ENCODE data around the gene FREM2. TPM values are rescaled to one million over a fixed set of nuclear protein-coding genes. Genes with fewer than 3 reads are reported as not detected.

FREM2 gene
- total and polyA plus RNA-seq, 2 of the 4 experiments (the other 2 are of a cell fraction) = not detected

DNA sequence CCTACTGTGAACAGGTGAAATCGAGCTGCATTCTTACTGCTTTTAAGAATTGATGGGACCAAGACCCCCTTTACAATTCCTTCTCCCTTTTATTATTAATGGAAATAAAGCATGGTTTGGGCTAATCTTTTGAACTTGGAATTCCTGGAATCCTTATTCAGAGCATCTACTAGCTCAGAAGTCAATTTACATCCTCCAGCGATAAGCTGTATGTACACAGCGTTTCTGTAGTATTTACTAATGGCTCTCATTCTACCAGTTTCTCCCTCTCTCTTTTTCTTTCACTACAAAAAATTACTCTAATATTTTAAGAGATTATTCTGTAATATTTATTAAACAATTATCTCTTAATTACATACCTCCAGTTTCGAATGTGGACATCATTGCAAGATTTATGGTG lies 31.5 kb downstream of the FREM2 start:
- H4K91ac ChIP-seq (ENCODE audit: insufficient read depth, low read depth, low read length) = no peak overlapping the region
- H2BK120ac ChIP-seq (ENCODE audit: low read depth, low read length) = no peak overlapping the region
- H3K4ac ChIP-seq (ENCODE audit: low read depth, low read length) = no peak overlapping the region
- no CpG with 5 or more reads among the region's 4 CpGs for WGBS, 2 experiments (ENCODE audit: extremely low coverage in 2 of 2, insufficient read length in 1 of 2)
- no peak overlapping the region for H3K27ac ChIP-seq (ENCODE audit: insufficient read depth, low read length)
- H2AK5ac ChIP-seq (ENCODE audit: low read depth, low read length) = no peak overlapping the region
- ATAC-seq (ENCODE audit: low read depth) (no peak), DNase-seq (no peak)
- H4K8ac ChIP-seq (ENCODE audit: low read depth in 2 of 2, low read length in 2 of 2) = no peak overlapping the region
- H4K5ac ChIP-seq (ENCODE audit: low read depth, low read length) = no peak overlapping the region
- H3K23ac ChIP-seq (ENCODE audit: low read depth, low read length) = no peak overlapping the region
- H3K79me1 ChIP-seq (ENCODE audit: low read depth in 1 of 2, low read length in 2 of 2) = no peaks in the 10 kb centered on the region
- TF ChIP-seq, protein P1, sequence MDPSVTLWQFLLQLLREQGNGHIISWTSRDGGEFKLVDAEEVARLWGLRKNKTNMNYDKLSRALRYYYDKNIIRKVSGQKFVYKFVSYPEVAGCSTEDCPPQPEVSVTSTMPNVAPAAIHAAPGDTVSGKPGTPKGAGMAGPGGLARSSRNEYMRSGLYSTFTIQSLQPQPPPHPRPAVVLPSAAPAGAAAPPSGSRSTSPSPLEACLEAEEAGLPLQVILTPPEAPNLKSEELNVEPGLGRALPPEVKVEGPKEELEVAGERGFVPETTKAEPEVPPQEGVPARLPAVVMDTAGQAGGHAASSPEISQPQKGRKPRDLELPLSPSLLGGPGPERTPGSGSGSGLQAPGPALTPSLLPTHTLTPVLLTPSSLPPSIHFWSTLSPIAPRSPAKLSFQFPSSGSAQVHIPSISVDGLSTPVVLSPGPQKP (IDR thresholded peaks at IDR 0.05; ENCODE audit: borderline replicate concordance, low read depth, low read length) = no peak
- TF ChIP-seq MAZ (IDR thresholded peaks at IDR 0.05; ENCODE audit: borderline replicate concordance, low read depth, low read length) = no peak
- TF ChIP-seq POLR2A (IDR thresholded peaks at IDR 0.05; ENCODE audit: low read depth, low read length) = no peak
- TF ChIP-seq USF2 (IDR thresholded peaks at IDR 0.05; ENCODE audit: low read depth, low read length) = no peak
- TF ChIP-seq BHLHE40 (IDR thresholded peaks at IDR 0.05; ENCODE audit: low read depth, low read length) = no peak
- no peak for TF ChIP-seq MXI1 (IDR thresholded peaks at IDR 0.05; ENCODE audit: borderline replicate concordance, low read depth, low read length)
- no peak for TF ChIP-seq CEBPB (IDR thresholded peaks at IDR 0.05; ENCODE audit: low read depth, low read length)
- no peak for TF ChIP-seq FOS (IDR thresholded peaks at IDR 0.05; ENCODE audit: low read depth, low read length)
- no peak for TF ChIP-seq SMC3 (IDR thresholded peaks at IDR 0.05; ENCODE audit: low read depth, low read length)
- TF ChIP-seq RFX5 (IDR thresholded peaks at IDR 0.05; ENCODE audit: low read depth, low read length) = no peak
- no peak for TF ChIP-seq NFE2L2 (IDR thresholded peaks at IDR 0.05; ENCODE audit: low read depth, low read length)
- no peak for TF ChIP-seq RCOR1 (IDR thresholded peaks at IDR 0.05; ENCODE audit: insufficient replicate concordance, low read length)
- TF ChIP-seq RAD21 (IDR thresholded peaks at IDR 0.05; ENCODE audit: low read length) = no peak
- no peak for TF ChIP-seq CHD1 (IDR thresholded peaks at IDR 0.05; ENCODE audit: low read depth, low read length)
- no peak for TF ChIP-seq MAFK (IDR thresholded peaks at IDR 0.05; ENCODE audit: low read depth, low read length)
- no peak for TF ChIP-seq CTCF (conservative IDR thresholded peaks at IDR 0.05; ENCODE audit: low read depth, low read length)
- no TSS peak for BruUV-seq (replicated peaks)
- no peak overlapping the region for H2AK9ac ChIP-seq (replicated peaks; ENCODE audit: low read depth, low read length, poor library complexity)
- no peaks in the 10 kb centered on the region for H3K36me3 ChIP-seq (ENCODE audit: control insufficient read depth, insufficient read depth, low read length)
- H3K4me3 ChIP-seq (ENCODE audit: insufficient read depth, low read depth, low read length) = no peak overlapping the region
- no peak overlapping the region for H3K9ac ChIP-seq (ENCODE audit: low read depth, low read length)
- no peaks in the 10 kb centered on the region for H3K4me1 ChIP-seq (ENCODE audit: control insufficient read depth, insufficient read depth, low read length)
- no peak overlapping the region for H3K14ac ChIP-seq (replicated peaks; ENCODE audit: low read depth, low read length)
- intact Hi-C loops (cut with micrococcal nuclease) (no loop called here), in situ Hi-C loops (cut with MboI; ENCODE audit: low sequenced_read_pairs) (no loop called here), dilution Hi-C loops (cut with HindIII; ENCODE audit: low sequenced_read_pairs, unreplicated experiment) (no loop called here)
- CTCF ChIA-PET = no interaction called here
- H2BK20ac ChIP-seq (ENCODE audit: low read depth, low read length) = no peak overlapping the region
- H3K4me2 ChIP-seq (ENCODE audit: low read depth, low read length) = no peak overlapping the region
- no peak overlapping the region for H2BK15ac ChIP-seq (ENCODE audit: low read depth, low read length)
- H2BK5ac ChIP-seq (ENCODE audit: low read depth, low read length, poor library complexity, severe bottlenecking) = no peak overlapping the region
- no peak overlapping the region for H3K56ac ChIP-seq (ENCODE audit: extremely low read depth, insufficient read depth, low read length)
- H4K20me1 ChIP-seq (ENCODE audit: insufficient read depth, low read length) = no peaks in the 10 kb centered on the region
- H3K9me1 ChIP-seq (ENCODE audit: insufficient read depth, low read length) = no peaks in the 10 kb centered on the region
- no peak overlapping the region for H3K18ac ChIP-seq (ENCODE audit: low read depth, low read length)
- no peaks in the 10 kb centered on the region for H3K27me3 ChIP-seq (ENCODE audit: control insufficient read depth, insufficient read depth, low read length)
- POLR2A ChIA-PET (ENCODE audit: unreplicated experiment) = no interaction called here
- H3K9me3 ChIP-seq (ENCODE audit: control insufficient read depth, insufficient read depth, low read length) = no peaks in the 10 kb centered on the region
- H2AFZ ChIP-seq (replicated peaks; ENCODE audit: low read length, poor library complexity) = no peak overlapping the region

Measured in IMR-90 (cell line).